ENCODE results near the gene RASD2. TPM values are rescaled to one million over a fixed set of nuclear protein-coding genes. Genes with fewer than 3 reads are reported as not detected.

RASD2 gene
- total and polyA plus RNA-seq, 2 experiments from 2014 or later: 1.2 to 3.6 TPM

DNA sequence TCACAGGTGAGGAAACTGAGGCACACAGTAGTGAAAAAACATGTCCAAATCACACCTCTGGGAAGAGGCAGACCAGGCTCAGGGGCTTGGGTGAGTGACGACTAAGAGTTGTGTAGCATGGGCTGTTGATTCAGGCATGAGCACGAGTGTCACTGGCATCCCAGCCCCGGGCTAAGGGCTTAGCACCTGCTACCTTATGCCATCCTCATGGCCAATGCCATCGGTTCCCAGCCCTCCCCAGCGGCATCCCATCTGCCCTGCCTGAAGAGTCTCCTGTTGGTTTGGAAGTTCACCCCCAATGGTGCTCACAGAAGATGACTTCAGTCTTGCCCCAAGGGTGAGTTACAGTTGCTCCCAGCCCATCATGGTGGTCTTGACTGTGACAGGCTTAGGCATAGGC, 54.1 kb downstream of the RASD2 start:
- H3K79me2 ChIP-seq (replicated peaks; ENCODE audit: insufficient read depth): no peaks in the 10 kb centered on the region
- no peaks in the 10 kb centered on the region for H3K36me3 ChIP-seq (ENCODE audit: insufficient read depth)
- H3K9me2 ChIP-seq (ENCODE audit: insufficient read depth): no peaks in the 10 kb centered on the region
- H3K4me2 ChIP-seq: no peak overlapping the region
- DNase-seq (ENCODE audit: low spot score) (no peak), ATAC-seq (no peak)
- TF ChIP-seq ZNF114 (CRISPR knock-in tag; IDR thresholded peaks at IDR 0.05) (no peak), EZH2phosphoT487 (IDR thresholded peaks at IDR 0.05; ENCODE audit: unreplicated experiment) (no peak), POLR2AphosphoS5 (IDR thresholded peaks at IDR 0.05; ENCODE audit: low read depth) (no peak), JUNB (IDR thresholded peaks at IDR 0.05; ENCODE audit: unreplicated experiment) (no peak), EZH2 (IDR thresholded peaks at IDR 0.05; ENCODE audit: low read depth, unreplicated experiment) (no peak), CREB1 (CRISPR knock-in tag; IDR thresholded peaks at IDR 0.05; ENCODE audit: low read depth) (no peak), STAT1 (IDR thresholded peaks at IDR 0.05; ENCODE audit: unreplicated experiment) (no peak), ZNF331 (CRISPR knock-in tag; IDR thresholded peaks at IDR 0.05; ENCODE audit: low read depth) (no peak), NANOG (IDR thresholded peaks at IDR 0.05; ENCODE audit: borderline replicate concordance) (no peak)
- TF ChIP-seq, protein P1, sequence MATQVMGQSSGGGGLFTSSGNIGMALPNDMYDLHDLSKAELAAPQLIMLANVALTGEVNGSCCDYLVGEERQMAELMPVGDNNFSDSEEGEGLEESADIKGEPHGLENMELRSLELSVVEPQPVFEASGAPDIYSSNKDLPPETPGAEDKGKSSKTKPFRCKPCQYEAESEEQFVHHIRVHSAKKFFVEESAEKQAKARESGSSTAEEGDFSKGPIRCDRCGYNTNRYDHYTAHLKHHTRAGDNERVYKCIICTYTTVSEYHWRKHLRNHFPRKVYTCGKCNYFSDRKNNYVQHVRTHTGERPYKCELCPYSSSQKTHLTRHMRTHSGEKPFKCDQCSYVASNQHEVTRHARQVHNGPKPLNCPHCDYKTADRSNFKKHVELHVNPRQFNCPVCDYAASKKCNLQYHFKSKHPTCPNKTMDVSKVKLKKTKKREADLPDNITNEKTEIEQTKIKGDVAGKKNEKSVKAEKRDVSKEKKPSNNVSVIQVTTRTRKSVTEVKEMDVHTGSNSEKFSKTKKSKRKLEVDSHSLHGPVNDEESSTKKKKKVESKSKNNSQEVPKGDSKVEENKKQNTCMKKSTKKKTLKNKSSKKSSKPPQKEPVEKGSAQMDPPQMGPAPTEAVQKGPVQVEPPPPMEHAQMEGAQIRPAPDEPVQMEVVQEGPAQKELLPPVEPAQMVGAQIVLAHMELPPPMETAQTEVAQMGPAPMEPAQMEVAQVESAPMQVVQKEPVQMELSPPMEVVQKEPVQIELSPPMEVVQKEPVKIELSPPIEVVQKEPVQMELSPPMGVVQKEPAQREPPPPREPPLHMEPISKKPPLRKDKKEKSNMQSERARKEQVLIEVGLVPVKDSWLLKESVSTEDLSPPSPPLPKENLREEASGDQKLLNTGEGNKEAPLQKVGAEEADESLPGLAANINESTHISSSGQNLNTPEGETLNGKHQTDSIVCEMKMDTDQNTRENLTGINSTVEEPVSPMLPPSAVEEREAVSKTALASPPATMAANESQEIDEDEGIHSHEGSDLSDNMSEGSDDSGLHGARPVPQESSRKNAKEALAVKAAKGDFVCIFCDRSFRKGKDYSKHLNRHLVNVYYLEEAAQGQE (IDR thresholded peaks at IDR 0.05; ENCODE audit: unreplicated experiment): no peak
- TF ChIP-seq, protein P2, sequence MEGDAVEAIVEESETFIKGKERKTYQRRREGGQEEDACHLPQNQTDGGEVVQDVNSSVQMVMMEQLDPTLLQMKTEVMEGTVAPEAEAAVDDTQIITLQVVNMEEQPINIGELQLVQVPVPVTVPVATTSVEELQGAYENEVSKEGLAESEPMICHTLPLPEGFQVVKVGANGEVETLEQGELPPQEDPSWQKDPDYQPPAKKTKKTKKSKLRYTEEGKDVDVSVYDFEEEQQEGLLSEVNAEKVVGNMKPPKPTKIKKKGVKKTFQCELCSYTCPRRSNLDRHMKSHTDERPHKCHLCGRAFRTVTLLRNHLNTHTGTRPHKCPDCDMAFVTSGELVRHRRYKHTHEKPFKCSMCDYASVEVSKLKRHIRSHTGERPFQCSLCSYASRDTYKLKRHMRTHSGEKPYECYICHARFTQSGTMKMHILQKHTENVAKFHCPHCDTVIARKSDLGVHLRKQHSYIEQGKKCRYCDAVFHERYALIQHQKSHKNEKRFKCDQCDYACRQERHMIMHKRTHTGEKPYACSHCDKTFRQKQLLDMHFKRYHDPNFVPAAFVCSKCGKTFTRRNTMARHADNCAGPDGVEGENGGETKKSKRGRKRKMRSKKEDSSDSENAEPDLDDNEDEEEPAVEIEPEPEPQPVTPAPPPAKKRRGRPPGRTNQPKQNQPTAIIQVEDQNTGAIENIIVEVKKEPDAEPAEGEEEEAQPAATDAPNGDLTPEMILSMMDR (conservative IDR thresholded peaks at IDR 0.05; ENCODE audit: low read depth in 2 of 2): no peak
- TF ChIP-seq, protein P3, sequence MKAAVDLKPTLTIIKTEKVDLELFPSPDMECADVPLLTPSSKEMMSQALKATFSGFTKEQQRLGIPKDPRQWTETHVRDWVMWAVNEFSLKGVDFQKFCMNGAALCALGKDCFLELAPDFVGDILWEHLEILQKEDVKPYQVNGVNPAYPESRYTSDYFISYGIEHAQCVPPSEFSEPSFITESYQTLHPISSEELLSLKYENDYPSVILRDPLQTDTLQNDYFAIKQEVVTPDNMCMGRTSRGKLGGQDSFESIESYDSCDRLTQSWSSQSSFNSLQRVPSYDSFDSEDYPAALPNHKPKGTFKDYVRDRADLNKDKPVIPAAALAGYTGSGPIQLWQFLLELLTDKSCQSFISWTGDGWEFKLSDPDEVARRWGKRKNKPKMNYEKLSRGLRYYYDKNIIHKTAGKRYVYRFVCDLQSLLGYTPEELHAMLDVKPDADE (IDR thresholded peaks at IDR 0.05): no peak
- TF ChIP-seq, protein P4, sequence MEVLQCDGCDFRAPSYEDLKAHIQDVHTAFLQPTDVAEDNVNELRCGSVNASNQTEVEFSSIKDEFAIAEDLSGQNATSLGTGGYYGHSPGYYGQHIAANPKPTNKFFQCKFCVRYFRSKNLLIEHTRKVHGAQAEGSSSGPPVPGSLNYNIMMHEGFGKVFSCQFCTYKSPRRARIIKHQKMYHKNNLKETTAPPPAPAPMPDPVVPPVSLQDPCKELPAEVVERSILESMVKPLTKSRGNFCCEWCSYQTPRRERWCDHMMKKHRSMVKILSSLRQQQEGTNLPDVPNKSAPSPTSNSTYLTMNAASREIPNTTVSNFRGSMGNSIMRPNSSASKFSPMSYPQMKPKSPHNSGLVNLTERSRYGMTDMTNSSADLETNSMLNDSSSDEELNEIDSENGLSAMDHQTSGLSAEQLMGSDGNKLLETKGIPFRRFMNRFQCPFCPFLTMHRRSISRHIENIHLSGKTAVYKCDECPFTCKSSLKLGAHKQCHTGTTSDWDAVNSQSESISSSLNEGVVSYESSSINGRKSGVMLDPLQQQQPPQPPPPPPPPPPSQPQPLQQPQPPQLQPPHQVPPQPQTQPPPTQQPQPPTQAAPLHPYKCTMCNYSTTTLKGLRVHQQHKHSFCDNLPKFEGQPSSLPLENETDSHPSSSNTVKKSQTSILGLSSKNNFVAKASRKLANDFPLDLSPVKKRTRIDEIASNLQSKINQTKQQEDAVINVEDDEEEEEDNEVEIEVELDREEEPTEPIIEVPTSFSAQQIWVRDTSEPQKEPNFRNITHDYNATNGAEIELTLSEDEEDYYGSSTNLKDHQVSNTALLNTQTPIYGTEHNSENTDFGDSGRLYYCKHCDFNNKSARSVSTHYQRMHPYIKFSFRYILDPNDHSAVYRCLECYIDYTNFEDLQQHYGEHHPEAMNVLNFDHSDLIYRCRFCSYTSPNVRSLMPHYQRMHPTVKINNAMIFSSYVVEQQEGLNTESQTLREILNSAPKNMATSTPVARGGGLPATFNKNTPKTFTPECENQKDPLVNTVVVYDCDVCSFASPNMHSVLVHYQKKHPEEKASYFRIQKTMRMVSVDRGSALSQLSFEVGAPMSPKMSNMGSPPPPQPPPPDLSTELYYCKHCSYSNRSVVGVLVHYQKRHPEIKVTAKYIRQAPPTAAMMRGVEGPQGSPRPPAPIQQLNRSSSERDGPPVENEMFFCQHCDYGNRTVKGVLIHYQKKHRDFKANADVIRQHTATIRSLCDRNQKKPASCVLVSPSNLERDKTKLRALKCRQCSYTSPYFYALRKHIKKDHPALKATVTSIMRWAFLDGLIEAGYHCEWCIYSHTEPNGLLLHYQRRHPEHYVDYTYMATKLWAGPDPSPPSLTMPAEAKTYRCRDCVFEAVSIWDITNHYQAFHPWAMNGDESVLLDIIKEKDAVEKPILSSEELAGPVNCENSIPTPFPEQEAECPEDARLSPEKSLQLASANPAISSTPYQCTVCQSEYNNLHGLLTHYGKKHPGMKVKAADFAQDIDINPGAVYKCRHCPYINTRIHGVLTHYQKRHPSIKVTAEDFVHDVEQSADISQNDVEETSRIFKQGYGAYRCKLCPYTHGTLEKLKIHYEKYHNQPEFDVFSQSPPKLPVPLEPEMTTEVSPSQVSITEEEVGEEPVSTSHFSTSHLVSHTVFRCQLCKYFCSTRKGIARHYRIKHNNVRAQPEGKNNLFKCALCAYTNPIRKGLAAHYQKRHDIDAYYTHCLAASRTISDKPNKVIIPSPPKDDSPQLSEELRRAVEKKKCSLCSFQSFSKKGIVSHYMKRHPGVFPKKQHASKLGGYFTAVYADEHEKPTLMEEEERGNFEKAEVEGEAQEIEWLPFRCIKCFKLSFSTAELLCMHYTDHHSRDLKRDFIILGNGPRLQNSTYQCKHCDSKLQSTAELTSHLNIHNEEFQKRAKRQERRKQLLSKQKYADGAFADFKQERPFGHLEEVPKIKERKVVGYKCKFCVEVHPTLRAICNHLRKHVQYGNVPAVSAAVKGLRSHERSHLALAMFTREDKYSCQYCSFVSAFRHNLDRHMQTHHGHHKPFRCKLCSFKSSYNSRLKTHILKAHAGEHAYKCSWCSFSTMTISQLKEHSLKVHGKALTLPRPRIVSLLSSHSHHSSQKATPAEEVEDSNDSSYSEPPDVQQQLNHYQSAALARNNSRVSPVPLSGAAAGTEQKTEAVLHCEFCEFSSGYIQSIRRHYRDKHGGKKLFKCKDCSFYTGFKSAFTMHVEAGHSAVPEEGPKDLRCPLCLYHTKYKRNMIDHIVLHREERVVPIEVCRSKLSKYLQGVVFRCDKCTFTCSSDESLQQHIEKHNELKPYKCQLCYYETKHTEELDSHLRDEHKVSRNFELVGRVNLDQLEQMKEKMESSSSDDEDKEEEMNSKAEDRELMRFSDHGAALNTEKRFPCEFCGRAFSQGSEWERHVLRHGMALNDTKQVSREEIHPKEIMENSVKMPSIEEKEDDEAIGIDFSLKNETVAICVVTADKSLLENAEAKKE (CRISPR knock-in tag; IDR thresholded peaks at IDR 0.05): no peak
- H3K27ac Mint-ChIP-seq: no peak overlapping the region
- no peak overlapping the region for H2AFZ ChIP-seq
- H3K4me1 Mint-ChIP-seq: peaks cover 11% of the 10 kb centered on the region; the same call in 2 of the 3 replicates
- no peaks in the 10 kb centered on the region for H4K20me1 ChIP-seq (replicated peaks; ENCODE audit: insufficient read depth)
- no peak overlapping the region for H3K4me3 ChIP-seq
- peaks cover 15% of the 10 kb centered on the region for H3K27me3 Mint-ChIP-seq (ENCODE audit: insufficient read depth, low read depth, poor library complexity)
- no peak overlapping the region for H3K4me3 Mint-ChIP-seq
- peaks cover 4% of the 10 kb centered on the region for H3K4me1 ChIP-seq (ENCODE audit: insufficient read depth)
- no peaks in the 10 kb centered on the region for H3K36me3 Mint-ChIP-seq (ENCODE audit: low read depth)
- H3K27me3 ChIP-seq (ENCODE audit: insufficient read depth): no peaks in the 10 kb centered on the region
- H3K9me3 Mint-ChIP-seq: no peaks in the 10 kb centered on the region; the same call in 2 of the 3 replicates
- H3K27ac ChIP-seq (ENCODE audit: low read depth): no peak overlapping the region
- H3F3A ChIP-seq (replicated peaks; ENCODE audit: low read depth): no peaks in the 10 kb centered on the region

All from GM23338 (cell line).